HS-5 (cell line): Measurements from ENCODE around the gene BRD1.
"Not testable (repeated sequence)": the region's sequence is repeated elsewhere in the genome, so short reads cannot be mapped to it uniquely, and the experiment has no call there.

Experiments
- DNase-seq: peaks from one replicate; pipeline ENCODE4 v3.0.0-alpha.2; 2012; ENCODE audit warnings: low read depth

BRD1 gene

DNA sequence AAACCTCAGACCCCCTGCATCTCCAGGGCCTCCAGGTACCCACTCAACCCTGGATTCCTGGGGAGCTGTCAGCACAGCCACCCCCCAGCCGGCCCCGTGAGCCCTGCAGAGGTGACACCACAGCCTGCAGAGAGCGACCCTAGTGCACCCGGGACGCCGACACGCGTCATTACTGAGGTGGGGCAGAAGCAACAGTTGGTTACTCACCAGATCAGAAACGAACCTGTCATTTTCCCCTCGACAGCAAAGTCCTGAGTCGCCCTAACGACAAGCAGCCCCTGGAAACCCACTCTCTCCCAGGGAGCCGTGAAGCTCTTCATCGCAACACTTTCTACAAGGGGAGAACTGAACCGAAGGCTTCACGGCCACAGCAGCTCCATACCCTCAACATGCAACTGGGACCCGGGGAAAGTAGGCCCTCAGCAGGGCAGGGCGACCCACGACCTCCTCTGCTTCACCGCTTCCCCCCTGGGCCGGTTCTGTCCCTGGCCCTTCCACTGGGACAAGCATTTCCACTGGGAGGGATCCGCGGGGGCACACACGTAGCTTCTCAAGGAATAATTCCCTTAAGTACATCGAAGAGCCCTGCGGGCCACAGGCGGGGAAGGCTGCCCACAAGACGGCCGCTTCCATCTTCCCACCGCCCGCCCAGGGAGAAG, 1.6 kb downstream of the BRD1 start:
- DNase-seq, result peak; percentile 23

- peak; percentile 48 for DNase-seq
These were observed 2.2 kb downstream of the BRD1 start for GRCh38 chr22:49825436-49825835.

GRCh38 chr22:49824936-49825335, 2.7 kb downstream of the BRD1 start:
- no peak for DNase-seq

DNA sequence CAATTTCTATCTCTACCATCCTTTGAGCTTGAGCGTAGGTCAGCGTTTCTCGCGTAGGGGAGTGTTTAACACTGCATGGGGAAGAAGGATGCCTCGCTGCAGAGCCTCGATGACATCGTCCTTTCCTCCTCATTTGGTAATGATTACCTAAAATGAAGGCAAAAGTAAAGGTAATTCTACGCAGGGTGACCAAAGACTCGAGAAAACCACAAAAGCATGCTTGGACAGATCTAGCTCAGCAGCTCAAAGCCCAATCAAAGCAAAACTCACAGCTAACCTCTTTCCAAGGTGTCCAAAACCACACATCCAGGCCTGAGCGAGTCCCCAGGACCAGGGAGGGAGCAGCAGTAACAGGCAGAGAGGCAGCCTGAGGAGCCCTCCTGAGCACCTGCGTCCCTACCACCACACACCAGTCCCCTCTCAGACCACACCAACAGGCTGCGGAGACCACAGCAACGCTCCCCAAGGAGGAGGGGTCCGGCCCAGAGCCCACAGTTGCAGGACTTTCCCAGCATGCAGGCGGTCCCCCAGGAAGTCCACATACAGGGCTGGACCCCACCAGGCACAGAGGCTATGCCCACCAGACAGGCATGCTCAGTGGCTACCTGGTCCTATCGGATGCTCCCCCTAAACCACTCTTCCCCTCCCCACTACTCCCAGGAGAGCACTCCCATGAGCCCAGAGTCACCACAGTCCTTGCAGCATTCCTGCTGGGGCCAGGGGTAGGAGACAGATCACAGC, 3.3 kb downstream of the BRD1 start:
- DNase-seq, result no peak

GRCh38 chr22:49823289-49824045, 4.2 kb downstream of the BRD1 start:
- no peak for DNase-seq

DNA sequence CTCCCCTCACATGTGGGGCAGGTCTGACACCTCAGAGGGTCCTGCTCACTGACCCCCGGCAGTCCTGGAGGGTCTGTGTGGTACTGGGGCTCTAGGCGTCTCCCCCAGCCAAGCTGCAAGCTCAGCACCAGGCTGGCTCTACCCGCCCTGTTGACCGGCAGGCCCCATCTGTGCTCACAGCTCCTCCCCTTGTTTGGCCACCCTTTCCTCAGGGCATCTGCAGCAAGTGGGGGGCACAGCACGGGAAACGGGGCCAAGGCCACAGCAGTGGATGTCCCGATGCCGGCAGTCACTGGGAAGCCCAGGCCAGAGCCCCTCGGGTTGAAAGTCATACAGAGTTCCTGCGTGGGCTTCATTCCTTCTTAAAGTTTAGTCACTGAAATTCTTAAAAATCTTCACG, 5.9 kb downstream of the BRD1 start:
- DNase-seq, result not testable (repeated sequence)

DNA sequence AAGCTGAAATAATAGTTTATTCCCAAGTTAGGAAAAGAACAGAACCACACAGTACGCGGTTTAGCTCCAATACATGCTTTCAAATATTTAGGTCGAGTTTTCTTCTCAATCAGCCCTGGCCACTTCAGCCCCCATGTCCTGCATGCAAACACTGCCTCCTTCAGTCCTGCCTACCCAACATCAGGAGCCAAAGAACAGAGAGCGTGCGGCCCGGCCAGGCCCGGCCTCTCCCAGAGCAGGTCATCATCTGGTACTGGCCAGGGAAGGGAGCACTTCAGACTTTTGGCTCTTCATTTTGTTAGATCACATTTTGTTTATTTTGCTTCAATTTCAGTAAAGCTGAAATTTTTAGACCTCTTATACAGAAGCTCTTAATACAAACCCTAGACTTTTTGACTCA, 6.7 kb downstream of the BRD1 start:
- no peak for DNase-seq

DNA sequence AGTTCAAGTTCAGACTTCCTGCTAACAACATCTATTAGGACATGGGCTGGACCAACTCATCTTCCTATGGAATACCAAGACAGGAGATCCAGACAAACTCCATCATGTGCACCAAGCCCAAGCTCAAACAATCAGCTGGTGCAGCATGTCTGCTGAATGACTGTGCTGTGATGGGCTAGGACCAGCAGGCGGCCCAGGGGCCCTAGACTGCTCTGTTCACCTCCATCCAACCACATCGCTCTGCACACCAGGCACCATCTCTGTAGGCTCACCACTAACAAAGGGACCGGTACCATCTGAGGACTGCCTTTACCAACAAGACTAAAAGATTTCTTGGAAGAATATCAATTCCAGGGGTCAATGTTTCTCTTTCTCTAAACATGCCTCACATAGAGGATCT, 10.3 kb downstream of the BRD1 start:
- no peak for DNase-seq

DNA sequence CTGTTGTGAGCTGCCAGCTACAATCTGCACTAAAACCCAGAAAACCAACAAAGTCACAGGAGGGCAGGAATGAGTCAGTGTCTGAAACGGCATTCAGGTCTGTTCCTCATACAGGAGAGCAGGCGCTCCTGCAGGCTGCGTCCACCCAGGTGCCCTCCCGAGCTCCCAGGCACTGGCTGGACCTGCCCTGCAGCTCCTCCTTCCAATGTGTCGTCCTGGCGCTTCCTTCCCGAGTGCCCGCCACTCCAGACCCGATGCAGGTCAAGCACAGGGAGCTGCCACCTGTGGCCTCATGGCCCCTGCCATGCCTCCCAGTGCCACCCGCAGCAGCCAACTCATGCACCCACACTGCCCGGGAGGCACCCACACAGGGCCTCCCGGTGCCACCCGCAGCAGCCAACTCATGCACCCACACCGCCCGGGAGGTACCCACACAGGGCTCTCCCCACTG, 12.0 kb downstream of the BRD1 start:
- no peak for DNase-seq

DNA sequence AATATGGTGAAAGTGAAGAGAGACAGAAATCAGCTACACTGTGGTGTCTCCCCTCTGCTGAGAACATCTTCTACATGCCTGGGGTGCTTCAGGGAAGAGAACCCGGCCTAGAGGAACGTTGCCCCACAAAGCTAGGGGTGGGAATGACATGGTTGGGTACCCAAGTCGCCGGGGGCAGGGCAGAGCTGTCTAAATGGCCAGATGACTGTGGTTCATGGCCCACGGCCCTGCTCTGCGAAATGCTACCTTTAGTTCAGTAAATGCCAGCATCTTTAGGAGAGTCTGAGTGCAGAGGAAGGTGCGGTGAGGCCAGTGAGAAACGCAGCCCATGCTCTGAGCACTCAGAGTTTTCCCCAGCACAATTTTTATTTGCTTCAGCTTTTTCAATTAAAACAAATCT, 12.8 kb downstream of the BRD1 start:
- DNase-seq, result no peak

DNA sequence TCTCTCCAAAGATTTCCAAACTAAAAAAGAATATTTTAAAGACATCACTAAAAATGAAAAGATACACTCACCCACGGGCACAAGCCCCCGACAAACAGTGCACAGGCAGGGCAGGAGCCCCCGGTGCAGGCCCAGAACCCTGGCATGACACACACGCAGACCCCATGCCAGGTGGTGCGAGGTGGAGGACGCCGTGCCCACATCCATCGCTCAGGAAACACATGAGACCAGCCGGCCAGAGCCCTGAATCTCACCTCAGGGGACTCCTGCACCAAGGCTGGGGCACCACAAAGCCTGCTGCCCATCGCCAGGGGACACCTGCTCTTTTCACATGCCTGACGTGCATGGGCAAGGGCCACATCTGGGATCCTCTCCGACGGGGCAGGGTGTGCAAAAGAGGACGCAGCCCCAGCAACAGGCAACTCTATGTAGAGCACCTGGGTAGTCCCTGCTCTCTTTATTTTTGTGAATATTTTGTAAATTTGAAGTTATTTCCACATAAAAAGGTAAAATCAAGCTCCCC, 13.4 kb downstream of the BRD1 start:
- no peak for DNase-seq

- no peak for DNase-seq
These were observed 14.8 kb downstream of the BRD1 start for GRCh38 chr22:49812838-49813237.

DNA sequence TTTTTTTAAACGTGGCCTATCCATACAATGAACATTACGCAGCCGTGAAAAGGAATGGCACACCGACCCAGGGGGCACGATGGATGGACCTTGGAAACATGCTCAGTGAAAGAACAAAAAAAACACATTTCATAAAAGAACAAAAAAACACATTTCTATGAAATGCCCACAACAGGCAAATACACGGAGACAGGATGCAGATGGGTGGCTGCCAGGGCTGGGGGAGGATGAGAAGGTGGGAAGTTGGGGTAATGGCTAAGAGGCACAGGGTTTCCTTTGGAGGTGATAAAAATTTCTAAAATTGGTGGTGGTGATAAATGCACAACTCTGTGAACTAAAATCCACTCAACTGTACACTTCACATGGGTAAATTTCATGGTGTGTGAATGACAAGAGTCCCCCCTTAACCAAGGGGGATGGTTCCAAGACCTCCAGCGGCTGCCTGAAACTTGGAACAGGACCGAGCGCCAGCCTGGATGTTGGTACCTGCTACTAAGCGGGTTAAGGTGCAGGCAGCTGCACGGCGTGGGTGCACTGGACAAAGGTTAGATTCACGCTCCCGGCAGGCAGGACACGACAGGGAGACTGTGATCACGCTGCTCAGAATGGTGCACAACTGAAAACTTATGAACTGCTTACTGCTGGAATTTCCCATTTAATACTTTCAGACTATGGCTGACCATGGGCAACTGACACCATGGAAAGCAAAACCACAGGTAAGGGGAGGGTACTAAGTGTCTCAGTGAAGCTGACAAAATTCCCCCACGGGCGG, 16.5 kb downstream of the BRD1 start:
- no peak for DNase-seq

DNA sequence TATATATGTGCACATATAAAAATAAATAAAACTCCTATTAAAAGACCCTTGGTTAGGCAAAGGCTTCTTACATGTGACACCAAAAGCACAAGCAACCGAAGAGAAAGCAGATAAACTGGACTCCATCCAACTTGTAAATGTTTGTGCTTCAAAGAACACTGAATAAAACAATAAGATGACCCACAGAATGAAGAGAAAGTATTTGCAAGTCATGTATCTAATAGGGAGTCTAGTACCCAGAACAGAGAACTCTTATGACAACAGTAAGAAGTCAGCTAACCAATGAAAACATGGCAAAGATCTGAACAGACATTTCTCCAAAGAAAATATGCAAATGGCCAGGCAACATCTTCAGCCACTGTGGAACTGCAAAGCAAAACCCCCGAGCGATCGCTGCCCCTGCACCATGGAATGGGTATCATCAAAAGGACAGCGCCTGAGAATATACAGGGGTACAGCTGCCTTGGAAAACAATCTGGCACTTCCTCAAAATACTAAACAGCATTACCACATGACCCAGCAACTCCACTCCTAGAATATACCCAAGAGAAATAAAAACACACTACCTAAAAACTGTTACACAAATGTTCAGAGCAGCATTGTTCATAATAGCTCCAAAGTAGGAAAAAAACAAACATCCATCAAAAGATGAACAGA, 17.2 kb downstream of the BRD1 start:
- DNase-seq, result no peak

DNA sequence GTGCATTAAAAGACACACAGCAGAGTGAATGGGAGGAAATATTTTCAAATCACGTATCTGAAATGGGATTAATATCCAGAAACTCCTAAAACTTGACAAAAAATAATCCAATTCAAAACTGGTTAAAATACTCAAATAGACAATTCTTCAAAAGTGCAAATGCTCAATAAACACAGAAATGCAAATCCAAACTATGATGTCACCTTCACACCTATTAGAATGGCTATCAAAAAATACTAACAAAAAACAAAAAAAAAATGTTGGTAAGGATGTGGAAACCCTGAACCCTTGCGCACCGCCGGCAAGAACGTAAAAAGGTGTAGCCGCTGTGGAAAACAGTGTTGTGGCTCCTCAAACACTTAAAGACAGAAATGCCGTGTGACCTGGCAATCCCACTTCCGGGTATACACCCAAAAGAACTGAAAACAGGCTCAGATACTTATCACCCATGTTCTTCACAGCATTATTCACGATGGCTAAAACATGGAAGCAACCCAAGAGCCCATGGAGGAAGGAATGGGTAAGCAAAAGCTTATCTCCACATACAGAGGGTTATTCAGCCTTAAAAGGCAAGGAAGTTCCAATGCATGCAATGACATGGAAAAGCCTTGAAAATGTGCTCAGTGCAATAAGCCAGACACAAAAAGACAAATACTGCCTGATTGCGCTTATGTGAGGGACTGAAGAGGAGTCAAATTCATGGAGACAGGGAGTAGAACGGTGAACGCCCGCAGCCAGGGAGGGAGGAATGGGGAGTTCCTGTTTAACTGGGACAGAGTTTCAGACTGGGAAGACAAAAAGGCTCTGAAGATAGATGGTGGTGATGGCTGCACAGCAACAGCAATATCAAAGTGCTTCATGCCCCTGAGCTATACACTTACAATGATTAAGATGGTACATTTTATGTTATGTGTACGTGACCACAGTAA, 19.6 kb downstream of the BRD1 start:
- no peak for DNase-seq

DNA sequence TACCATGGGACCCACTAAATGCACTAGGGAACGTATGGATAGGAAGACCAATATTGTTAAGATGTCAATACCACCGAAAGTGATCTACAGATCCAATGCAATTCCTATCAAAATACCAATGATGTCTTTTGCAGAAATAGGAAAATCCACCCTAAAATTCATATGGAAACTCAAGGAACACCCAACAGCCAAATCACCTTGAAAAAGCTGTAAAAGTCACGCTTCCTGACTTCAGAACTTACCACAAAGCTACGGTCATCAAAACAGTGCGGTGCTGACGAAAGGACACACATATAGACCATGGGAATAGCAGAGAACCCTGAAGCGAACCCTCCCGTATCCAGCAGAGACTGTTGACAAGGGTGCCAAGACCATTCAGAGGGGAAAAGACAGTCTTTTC, 20.5 kb downstream of the BRD1 start:
- DNase-seq, result no peak

DNA sequence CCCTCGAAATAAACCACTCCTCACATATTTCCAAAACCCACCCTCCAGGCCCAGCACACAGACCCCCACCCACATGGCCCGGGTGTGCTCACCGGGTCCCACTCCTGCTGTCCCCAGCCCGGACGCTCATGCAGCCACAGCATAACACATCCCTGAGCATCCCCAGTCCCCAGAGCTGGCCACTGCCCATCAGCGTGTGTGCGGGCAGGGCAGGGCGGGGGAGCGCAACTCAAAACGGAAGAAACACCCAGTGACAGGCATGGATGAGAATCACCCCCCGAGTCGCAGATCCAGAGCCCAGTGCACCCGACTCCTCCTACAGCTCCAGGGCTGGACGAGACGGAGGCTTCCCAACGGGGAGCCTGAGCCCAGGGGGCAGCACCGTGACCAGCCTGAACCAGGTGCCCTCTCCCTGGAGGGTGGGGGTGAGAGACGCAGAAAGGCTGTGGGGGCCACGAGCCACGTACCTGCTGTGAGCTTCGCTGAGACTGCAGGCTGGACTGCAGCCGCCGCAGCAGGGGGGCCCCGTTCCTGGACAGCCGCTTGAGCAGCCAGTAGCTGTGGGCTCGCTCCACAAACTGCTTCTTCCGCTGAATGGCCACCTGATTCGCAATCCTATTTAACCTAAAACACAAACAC, 23.8 kb downstream of the BRD1 start:
- DNase-seq, result no peak

- no peak for DNase-seq
These were observed 24.5 kb downstream of the BRD1 start for GRCh38 chr22:49803134-49803533.

DNA sequence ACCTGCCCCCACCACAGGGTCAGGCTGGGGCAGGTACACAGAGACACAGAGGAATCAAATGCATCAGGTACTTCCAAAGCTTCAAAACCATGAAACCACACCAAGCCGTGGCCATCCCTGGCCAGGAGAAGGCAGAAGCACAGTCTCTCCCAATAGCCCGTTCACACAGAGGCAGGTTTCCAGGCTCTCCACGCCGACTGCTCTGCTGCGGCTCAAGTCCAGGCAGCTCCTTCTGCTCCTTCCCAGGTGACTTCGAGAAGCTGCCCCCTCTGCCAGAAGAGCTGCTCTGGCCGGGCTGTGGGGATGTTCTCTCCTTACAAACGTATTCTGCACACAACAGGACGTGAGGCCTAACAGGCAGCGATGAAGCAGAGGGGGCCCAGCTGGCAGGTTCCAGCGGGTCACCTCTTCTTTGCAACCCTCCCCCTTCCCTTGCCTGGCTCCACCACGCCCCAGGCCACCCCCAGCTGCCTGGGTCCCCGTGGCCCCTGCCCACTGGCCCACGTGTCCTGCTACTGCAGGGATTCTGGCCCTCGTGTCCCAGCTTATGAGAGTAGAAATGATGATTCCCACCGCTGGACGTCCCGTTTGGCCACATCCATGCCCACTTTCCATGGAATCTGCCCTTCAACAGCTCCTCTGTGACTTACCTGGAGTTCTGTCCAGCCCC, 26.1 kb downstream of the BRD1 start:
- DNase-seq, result no peak
